HG03520 (cell line): Measurements from ENCODE around the gene SEPTIN14.
A peak's percentile ranks its signal among the peaks of the same experiment; 100 is the strongest.
"Not testable (repeated sequence)": the region's sequence is repeated elsewhere in the genome, so short reads cannot be mapped to it uniquely, and the experiment has no call there.

ENCODE experiments used
- ATAC-seq: cut with Tn5 transposase; IDR thresholded peaks from one replicate; pipeline ENCODE4 v1.9.1; 2021; ENCODE audit warnings: mild to moderate bottlenecking, moderate library complexity; ENCODE audit not compliant: unreplicated experiment

The SEPTIN14 gene

DNA sequence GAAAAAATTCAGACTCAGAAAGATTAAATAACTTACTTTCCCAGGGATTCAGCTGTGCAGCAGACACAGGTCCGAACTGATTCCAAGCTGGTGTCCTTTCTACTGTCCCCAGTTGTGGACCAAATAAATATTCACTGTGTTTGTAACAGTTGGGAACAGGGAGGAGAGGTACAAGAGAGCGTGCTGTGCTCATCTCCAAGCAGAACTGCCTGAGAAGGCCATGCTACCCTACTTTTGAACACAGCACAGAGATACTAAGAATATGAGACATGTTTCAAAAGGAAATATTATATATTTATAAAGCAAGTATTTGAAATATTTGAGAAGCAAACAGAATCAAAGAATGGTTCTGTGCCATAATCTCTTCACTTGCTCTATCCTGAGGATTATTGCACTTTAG is at the start of gene SEPTIN14:
Gene SEPTIN14 (minus strand): TSS at position 101 of the 400 bp plus-strand sequence. CDS start 756 bp downstream, outside the sequence.
- not testable (repeated sequence) for ATAC-seq

DNA sequence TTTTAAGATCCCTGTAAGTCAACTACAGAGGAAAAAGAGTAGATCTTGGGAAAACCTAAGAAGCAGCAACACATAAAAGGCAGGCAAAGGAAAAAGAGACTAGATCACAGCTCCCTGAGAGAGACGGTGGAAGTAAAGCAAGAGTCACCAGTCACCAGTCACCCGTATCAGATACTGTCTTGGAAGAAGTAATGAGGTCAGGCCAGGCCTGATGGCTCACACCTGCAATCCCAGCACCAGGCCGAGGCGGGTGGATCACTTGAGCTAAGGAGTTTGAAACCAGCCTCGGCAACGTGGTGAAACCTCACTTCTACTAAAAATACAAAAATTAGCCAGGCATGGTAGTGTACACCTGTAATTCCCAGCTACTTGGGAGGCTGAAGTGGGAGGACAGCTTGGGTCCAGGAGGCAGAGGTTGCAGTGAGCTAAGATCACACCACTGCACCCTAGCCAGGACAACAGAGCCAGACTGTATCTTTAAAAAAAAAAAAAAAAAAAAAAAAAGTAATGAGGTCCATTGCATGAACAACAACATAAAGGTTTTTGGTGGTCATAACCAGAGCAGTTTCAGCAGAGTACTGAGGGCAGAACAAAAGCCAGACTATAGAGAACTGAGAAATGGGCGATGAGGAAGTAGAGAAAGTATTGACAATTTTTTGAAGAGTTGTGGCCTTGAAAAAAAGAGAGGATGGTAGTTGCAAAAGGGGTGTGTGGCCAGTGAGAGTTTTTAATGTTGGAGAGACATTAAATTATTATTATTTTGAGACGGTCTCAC is 41.6 kb upstream of the SEPTIN14 start:
- ATAC-seq = peak; percentile 99

DNA sequence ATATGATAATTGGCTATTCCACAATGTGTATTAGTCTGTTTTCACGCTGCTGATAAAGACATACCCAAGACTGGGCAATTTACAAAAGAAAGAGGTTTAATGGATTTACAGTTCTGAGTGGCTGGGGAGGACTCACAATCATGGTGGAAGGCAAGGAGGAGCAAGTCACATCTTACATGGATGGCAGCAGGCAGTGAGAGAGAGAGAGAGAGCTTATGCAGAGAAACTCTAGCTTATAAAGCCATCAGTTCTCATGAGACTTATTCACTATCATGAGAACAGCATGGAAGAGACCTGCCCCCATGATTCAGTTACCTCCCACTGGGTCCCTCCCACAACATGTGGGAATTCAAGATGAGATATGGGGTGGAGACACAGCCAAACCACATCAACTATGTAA is 38.5 kb upstream of the SEPTIN14 start:
- not testable (repeated sequence) for ATAC-seq

DNA sequence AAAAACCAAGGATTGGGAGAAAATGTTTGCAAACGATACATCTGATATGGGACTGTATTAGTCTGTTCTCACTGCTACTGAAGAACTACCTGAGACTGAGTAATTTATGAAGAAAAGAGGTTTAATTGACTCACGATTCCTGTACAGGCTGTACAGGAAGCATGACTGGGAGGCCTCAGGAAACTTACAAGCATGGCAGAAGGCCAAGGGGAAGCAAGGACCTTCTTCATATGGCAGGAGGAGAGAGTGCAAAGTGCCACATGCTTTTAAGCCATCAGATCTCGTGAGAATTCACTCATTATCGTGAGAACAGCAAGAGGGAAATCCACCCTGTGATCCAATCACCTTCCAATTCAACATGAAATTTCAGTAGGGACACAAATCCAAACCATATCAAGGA is 35.7 kb upstream of the SEPTIN14 start:
- ATAC-seq = no peak

DNA sequence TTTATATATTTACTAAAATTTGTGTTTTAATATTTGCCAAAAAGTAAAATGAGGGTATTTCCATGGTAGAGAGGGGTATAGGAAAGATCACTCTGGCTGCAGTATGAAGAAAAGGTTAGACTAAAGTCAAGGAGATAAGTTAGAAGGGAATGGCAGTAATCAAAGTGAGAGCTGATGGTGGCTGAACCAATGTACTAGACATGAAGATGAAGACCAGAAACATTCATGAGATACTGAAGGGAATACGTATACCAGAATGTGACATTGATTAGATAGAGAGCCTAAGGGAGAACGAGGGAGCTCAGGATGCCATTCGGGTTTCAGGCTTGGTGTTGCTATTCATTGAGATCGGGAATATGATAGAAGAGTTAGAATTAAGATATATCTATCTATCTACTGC is 32.5 kb upstream of the SEPTIN14 start:
- ATAC-seq = no peak

DNA sequence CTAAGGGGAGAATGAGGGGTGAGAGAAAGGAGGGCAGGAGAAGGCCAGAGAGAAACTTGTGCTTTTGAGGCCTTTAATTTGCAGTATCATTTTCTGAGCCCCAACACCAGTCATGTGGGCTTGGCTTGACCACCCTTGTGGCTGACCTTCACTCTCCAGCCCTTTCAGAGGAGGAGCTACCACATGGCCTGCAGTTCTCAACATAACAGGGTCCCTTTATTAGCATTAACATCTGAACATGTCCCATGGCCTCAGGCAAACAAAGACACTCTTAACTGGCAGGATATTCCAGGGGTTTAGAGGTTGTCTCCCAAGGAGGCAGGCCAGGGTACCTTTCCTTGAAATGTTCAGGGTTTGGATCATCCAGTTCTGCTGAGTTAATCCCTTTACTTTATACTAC is 31.4 kb upstream of the SEPTIN14 start:
- ATAC-seq = no peak

DNA sequence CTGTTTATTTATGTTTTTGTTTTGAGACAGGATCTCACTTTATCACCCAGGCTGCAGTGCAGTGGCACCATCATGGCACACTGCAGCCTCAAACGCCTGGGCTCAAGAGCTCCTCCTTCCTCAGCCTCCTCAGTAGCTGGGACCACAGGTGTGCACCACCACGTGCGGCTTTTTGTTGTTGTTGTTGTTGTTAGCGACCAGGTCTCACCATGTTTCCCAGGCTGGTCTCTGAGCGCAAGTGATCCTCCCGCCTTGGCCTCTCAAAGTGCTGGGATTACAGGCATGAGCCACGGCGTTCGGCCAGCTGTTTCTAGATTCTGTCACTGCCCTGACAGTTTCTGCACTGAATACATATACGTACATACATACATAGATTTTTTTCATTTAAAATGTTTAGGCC is 25.8 kb upstream of the SEPTIN14 start:
- ATAC-seq = not testable (repeated sequence)

DNA sequence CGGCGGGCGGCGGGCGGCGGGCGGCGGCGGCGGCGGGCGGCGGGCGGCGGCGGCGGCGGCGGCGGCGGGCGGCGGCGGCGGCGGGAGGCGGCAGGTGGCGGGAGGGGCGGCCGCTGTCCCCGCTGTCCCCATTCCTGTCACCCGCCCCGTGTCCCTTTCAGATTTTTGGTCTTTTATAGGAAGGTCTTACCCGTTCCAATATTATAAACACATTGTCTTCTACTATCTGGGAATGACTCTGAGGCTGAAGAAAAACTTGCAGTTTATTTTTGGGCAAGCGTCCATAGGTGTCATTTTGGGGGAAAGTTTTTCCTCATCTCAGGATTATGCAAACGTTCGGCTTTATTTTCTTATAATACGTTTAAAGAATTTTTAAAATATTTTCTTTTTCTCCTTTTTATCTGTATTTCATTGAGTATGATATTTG is 25.3 kb upstream of the SEPTIN14 start:
- ATAC-seq = no peak

DNA sequence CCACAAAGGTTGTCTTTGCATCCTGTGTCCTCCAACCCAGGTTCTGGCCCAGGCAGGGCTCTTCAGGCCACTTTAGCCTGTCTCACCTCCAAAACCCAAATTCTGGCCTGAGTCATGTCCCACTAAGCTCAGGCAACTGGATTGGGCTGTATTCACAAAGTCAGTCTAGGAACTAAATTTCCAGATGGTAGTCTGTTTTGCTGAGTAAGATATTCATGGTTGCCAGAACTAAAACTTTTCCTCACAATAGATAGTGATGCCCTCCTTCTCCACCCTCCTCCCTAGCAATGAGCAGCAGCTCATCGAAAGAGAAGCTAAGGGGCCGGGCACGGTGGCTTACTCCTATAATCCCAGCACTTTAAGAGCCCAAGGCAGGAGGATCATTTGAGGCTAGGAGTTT is 21.8 kb upstream of the SEPTIN14 start:
- no peak for ATAC-seq

DNA sequence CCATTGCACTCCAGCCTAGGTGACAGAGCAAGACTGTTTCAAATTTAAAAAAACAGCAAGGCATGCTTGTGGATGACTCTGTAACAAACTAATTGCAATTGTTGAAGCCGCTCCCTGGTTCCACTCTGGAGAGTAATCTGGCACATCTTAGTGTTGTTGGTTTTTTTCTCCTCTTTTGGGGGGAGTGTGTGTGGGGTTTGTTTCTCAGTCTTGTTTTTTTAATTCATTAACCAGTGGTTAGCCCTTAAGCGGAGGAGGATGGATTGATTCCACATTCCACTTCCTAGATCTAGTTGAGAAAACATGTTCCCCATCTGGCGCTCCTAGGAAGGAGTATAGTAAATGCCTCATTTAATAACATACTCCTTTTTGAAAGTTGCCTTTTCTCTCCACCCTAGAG is 16.1 kb upstream of the SEPTIN14 start:
- ATAC-seq = no peak

DNA sequence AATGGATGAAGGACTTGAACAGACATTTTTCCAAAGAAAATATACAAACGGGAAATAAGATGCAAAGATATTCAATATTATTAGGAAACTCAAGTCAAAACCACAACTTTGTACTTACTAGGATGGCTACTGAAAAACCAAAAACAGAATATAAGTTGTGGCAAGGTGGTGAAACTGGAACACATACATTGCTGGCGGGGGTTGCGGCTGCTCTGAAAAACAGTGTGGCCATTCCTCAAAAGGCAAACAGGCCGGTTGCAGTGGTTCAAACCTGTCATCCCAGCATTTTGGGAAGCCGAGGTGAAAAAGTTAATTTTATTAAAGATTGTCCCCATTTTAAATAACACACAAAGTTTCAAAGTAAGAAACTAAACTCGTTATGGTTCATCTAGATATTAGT is 14.8 kb upstream of the SEPTIN14 start:
- ATAC-seq = no peak

DNA sequence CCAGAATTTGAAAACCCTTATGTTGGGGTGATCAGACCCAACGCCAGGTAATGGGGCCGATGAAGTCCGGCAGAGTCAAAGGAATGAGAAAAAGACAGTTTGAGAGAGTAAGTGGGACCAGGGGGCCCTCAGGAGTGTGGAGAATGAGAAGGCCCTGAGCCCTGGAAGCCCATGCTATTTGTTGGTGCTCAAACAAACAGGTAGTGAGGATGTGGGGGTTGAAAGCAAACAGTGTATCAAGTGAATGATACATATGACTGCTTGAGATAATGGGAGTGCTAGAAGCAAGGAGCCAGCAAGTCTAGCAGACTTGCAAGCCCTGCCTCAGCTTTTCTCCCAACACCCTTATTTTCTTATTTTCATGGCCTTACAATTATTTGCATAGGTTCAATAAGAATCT is 11.2 kb upstream of the SEPTIN14 start:
- no peak for ATAC-seq

DNA sequence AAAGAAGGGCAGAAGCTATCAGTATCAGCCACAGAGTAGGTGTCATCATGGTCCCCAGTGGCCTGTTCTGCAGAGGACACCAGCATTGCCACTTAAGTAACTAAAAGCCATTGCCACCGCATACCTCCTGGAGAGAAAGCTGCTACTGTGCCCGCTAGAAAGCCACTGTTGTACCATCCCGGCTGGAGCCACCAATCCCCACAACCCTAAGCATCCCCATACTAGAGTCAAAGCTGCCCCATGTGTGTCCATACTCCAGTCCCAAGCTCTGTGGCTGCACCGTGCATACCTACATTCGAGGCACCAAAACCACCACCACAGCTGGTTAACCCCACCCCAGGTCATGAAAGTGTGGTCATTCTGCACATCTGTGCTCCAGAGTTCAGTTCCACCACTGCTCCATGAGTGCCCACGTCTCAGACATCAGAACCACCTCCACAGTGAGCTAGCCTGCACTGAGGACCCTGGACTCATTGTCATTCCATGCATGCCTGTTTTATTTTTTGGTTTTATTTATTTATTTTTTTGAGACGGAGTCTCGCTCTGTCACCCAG is 9.5 kb upstream of the SEPTIN14 start:
- no peak for ATAC-seq

DNA sequence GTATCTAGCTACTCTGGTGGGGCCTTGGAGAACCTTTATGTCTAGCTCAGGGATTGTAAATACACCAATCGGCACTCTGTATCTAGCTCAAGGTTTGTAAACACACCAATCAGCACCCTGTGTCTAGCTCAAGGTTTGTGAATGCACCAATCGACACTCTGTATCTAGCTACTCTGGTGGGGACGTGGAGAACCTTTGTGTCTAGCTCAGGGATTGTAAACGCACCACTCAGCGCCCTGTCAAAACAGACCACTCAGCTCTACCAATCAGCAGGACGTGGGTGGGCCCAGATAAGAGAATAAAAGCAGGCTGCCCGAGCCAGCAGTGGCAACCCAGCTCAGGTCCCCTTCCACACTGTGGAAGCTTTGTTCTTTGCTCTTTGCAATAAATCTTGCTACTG is 6.4 kb upstream of the SEPTIN14 start:
- not testable (repeated sequence) for ATAC-seq

DNA sequence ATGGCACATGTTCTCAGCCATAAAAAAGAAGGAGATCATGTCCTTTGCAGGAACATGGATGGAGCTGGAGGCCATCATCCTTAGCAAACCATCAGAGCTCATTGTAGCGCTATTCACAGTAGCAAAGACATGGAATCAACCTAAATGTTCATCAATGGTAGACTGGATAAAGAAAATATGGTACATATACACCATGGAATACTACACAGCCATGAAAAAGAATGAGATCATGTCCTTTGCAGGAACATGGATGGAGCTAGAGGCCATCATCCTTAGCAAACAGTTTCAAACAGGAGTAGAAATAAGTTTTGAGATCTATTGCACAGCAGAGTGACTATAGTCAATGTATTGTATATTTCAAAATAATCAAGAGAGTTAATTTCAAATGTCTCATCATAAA is 17.4 kb downstream of the SEPTIN14 start:
- not testable (repeated sequence) for ATAC-seq

DNA sequence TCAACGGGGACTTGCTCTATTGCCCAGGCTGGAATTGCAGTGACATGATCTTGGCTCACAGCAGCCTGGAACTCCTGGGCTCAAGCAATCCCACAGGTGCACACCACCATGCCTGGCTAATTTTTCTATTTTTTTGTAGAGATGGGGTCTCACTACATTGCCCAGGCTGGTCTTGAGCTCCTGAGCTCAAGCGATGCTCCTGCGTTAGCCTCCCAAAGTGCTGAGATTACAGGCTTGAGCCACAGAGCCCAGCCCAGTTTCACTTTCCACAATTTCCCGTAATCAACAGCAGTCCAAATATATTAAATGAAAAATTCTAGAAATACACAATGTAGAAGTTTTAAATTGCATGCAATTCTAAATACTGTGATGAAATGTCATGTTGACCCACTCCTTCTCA is 24.0 kb downstream of the SEPTIN14 start:
- ATAC-seq = no peak

DNA sequence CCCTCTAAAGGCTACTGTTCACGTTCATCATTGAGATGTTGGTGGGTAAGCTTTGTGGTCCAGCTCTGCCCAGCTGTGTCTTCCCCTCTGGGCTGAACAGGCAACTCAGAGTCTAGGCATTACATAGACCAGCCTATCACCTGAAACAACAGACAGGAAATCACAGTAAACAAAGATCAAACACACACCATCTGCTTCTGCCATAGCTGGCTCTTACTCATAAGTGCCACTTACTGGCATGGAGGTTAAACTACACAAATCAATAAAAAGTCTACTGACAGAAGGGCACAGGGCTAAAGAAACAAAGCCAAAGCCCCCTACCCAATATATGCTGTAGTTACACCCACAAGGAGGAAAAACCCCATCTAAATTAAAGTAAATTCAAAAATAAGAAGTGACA is 35.0 kb downstream of the SEPTIN14 start:
- no peak for ATAC-seq

DNA sequence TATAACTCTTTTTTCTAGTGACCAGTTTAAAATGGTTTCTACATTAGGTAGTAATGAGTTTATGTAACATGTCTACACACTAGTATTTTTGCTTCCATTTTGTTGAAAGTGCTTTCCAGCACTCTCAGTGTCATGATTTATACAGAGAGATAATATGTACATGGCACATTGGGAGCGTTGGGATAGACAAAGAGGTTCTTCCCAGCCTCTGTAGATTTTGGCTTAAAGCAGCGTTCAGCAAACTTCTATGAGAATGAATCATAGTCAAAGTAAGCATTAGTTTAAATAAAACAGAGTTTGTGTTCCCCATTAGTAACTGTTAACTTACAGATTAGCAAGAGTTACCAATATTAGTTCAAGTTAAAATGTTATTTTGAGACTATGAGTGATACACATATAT is 43.9 kb downstream of the SEPTIN14 start:
- ATAC-seq = no peak

DNA sequence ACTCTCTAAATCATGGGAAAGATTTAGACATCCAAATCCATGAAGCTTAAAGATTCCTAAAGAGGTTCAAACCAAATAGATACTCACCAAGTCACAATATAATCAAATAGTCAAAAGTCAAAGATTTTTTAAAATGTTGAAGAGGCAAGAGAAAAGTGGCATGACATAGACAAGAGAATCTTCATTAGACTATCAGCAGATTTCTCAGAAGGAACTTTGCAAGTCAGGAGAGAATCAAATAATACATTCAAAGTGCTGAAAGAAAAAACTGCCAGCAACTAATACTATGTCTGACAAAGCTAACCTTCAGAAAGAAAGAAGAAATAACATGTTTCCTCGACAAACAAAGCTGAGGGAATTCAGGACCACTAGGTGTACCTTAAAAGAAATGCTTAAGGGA is 65.3 kb downstream of the SEPTIN14 start:
- ATAC-seq = not testable (repeated sequence)

DNA sequence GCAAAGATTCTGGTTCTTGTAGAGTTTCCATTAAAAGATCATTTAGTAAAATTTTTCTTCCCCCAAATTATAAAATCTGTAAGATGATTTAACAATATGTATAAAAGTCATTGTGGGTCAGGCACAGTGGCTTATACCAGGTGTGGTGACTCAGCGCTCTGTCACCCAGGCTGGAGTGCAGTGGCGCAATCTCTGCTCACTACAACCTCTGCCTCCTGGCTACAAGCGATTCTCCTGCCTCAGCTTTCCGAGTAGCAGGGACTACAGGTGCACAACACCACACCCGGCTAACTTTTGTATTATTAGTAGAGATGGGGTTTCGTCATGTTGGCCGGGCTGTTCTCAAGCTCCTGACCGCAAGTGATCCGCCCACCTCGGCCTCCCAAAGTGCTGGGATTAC is 68.0 kb downstream of the SEPTIN14 start:
- no peak for ATAC-seq

DNA sequence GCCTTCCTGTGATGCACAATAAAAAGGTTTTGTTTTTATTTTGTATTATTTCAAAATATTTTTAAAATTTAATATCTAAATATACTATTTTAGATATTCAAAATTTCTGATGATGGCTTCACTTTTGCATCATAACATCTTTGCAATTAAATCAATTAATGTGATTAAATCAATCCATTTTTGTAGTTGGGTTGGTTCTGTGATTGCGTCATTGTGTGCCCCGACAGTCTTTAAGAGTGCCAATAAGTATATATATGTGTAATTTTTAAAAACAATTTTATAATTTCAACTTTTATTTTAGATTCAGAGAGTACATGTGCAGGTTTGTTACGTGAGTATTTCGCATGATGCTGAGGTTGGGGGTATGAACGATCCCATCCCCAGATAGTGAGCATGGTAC is 70.5 kb downstream of the SEPTIN14 start:
- ATAC-seq = no peak

DNA sequence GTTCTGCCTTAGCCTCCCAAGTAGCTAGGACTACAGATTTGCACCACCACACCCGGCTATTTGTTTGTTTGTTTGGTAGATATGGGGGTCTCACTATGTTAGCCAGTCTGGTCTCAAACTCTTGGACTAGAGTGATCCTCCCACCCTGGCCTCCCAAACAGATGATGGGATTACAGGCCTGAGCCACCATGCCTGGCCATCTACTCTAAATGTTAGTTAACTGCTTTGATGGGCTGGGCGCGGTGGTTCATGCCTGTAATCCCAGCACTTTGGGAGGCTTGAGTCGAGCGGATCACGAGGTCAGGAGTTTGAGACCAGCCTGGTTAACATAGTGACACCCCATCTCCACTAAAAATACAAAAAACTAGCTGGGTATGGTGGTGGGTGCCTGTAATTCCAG is 74.8 kb downstream of the SEPTIN14 start:
- no peak for ATAC-seq

DNA sequence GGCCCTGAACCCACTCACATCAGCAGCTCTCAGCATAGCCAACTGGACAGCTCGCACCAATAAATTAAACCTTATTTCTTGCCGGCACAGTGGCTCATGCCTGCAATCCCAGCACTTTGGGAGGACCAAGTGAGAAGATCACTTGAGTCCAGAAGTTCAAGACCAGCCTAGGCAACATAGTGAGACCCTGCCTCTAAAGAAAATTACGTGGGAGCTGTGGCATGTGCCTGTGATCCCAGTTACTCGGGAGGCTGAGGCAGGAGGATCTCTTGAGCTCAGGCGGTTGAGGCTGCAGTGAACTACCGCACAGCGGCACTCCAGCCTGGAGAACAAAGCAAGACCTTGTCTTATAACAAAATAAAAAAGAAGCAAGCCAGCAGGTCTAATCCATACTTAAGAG is 75.7 kb downstream of the SEPTIN14 start:
- ATAC-seq = no peak
